ENCODE results near the gene FIGNL2.

FIGNL2 gene

DNA sequence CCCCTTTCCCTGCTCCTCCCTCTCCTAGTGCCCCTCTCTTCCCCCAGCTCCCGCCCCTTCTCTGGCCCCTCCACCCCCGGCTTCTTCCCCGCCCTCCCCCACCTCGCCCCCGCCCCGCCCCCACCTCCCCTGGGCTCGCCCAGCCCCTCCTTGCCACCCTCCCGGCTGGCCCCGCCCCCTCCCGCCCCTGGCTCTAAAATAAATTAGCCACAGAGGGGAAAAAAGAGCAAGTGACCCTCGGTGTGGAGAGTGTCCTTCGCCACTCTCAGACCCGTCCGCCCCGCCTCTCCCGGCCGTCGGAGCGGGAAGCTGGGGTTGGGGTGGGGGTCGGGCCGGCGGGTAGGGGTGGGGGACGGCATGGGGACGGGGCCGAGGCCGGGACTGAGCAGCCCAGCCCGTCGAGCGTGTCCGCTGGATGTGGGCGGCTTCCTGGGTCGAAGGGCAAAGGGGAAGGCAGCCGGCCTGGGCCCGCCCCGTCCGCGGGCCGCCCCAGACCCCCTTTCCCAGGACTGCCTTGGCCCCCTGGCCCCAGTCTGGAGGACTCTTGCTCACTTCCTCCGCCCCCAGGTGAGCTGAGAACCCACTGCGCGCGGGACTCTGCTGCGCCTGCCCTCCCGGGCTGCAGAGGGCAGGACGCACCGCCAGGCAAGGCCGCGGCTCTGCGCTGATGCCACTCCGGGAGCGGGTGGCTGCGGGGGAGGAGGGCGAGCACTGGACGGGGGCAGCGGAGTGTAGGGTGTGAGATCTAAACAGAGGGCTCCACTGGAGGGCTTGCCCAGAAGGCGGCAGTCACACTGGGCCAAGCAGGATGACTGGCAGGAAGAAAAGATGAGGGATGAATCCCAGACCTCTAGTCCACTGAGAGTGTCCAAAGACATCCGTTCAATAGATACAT is 570 bp upstream of the FIGNL2 start:
- TF ChIP-seq, protein P1, sequence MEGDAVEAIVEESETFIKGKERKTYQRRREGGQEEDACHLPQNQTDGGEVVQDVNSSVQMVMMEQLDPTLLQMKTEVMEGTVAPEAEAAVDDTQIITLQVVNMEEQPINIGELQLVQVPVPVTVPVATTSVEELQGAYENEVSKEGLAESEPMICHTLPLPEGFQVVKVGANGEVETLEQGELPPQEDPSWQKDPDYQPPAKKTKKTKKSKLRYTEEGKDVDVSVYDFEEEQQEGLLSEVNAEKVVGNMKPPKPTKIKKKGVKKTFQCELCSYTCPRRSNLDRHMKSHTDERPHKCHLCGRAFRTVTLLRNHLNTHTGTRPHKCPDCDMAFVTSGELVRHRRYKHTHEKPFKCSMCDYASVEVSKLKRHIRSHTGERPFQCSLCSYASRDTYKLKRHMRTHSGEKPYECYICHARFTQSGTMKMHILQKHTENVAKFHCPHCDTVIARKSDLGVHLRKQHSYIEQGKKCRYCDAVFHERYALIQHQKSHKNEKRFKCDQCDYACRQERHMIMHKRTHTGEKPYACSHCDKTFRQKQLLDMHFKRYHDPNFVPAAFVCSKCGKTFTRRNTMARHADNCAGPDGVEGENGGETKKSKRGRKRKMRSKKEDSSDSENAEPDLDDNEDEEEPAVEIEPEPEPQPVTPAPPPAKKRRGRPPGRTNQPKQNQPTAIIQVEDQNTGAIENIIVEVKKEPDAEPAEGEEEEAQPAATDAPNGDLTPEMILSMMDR (conservative IDR thresholded peaks at IDR 0.05; ENCODE audit: control insufficient read depth, insufficient read depth, low read depth, low read length), result no peak
- no peak for DNase-seq (ENCODE audit: low read depth)
- H3K4me3 ChIP-seq (ENCODE audit: control insufficient read depth, low read depth, low read length), result no peak overlapping the region

DNA sequence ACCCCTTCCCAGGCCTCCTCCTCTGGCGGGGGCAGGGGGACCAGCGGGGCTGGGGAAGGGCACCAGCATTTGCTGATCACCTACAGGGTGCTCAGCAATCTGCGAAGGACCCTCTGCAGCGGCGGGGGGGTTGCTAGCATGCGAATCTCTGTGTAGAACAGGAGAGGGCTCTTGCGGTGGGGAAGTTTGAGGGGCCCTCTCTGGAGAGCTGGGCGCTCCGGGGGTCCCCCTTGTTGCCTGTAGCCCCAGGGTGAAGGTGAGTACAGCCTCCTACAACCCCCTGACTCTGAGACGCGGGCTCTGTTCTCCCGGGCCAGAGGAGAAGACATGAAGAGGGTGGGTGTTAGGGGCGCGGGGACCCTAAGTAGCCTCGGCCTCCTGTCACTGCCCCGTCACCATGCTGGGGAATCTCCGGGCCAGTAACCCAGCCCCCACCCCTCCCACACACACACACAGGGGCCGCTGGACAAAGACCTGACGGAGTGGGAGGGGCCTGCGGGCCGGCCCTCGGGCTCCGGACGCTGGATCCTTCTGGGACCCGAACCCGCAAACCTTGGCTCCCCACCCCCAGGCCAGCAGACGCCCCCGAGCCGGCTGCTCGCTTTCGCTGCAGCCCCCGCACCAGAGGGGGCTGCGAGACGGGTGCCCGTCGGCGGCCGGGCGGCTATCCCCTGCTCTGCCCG is 734 bp downstream of the FIGNL2 start:
- TF ChIP-seq, protein P1 (conservative IDR thresholded peaks at IDR 0.05; ENCODE audit: control insufficient read depth, insufficient read depth, low read depth, low read length), result no peak
- no peak overlapping the region for H3K4me3 ChIP-seq (ENCODE audit: control insufficient read depth, low read depth, low read length)
- DNase-seq (ENCODE audit: low read depth), result no peak

DNA sequence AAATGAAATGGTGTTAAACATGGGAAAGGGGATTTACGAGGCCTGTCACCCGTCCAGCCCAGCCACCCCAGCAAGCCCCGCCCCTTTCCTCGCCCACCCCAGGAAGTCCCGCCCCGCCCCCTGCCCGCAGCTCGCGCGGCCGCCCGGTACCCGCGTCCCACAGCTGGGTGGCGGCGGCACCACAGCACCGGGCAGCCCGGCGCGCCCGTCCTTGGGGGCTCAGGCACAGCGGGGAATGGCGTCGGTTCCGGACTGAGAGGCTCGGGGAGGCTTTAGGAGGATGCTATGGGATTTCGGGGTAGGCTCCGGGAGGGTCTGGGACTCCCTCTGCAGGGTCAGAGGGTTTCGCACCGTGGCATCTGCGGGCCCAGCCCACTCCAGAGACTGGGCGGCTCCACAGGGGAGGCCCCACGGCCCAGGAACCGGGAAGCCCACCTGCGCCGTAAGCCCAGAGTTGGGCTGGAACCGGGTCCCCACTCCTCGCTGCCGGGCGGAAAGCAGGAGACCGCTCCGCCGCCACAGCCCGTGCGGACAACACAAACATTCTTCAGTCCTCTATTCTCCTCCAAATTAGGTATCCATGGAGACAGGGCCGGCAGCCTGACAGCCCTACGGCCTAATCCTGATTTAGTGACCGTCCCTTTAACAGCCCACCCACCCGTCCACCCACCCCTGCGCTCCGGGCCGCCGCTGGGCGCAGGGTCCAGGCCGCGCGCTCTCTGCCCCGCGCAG is 1.4 kb downstream of the FIGNL2 start:
- peak overlapping the region; percentile 38 for H3K4me3 ChIP-seq (ENCODE audit: control insufficient read depth, low read depth, low read length)
- TF ChIP-seq, protein P1 (conservative IDR thresholded peaks at IDR 0.05; ENCODE audit: control insufficient read depth, insufficient read depth, low read depth, low read length), result no peak
- DNase-seq (ENCODE audit: low read depth), result no peak

DNA sequence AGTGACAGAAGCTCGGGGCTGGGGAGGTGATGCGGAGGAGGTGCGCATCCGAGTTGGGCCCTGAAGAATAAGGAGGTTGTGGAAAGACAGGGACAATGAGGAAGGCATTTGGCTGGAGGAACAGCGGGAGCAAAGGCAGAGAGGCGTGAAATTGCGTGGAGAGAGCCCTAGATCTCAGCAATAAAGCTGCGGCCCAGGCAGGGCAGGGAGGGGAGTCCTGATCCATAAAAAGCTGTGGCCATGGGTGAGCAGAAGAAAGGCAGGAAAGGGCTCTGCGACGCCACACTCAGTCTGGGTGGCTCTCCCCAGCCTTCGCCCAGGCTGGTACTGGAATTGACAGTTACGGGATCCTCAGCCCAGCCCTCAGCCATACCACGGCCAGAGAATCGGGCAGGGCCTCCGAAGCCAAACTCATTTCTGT is 2.2 kb downstream of the FIGNL2 start:
- no peak overlapping the region for H3K4me3 ChIP-seq (ENCODE audit: control insufficient read depth, low read depth, low read length)
- TF ChIP-seq, protein P1 (conservative IDR thresholded peaks at IDR 0.05; ENCODE audit: control insufficient read depth, insufficient read depth, low read depth, low read length), result no peak
- no peak for DNase-seq (ENCODE audit: low read depth)

DNA sequence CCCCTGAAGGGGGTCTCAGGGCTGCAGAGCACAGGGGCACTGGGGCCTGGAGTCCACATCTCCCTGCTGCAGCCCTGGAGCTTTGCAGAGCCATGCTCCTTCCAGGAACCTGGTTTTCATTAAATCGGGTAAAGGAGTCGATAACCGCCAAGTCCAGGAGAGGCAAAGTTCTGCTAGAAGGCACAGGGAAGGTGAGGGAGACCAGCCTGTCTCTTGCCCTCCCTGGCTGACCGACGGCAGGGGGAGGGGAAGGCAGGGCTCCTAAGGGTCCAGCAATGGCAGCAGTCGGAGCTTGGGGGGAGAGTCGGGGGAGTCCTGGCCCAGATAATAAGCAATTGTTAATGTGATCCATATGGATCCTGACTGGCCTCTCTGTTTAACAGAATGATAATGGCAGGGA is 3.0 kb downstream of the FIGNL2 start:
- TF ChIP-seq, protein P1 (conservative IDR thresholded peaks at IDR 0.05; ENCODE audit: control insufficient read depth, insufficient read depth, low read depth, low read length), result no peak
- DNase-seq (ENCODE audit: low read depth), result no peak
- H3K4me3 ChIP-seq (ENCODE audit: control insufficient read depth, low read depth, low read length), result no peak overlapping the region

DNA sequence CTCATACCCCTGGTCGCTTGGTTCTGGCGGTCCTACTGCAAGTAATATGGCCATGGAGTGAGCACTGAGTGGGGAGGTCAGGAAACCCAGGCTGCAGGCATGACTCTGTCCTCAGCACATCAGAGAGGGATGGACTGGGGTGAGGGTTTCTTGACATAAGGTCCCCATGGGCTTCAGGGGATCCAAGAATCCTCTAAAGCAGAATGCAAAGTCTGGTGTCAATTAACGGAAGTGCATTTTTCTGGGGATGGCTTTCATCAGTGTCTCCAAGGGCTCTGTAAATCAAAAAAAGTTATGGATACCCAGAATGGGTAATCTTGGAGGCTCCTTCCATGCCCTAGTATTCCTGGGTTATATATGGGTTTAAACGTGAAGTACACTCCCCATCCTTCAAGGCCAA is 3.7 kb downstream of the FIGNL2 start:
- DNase-seq (ENCODE audit: low read depth), result no peak
- no peak overlapping the region for H3K4me3 ChIP-seq (ENCODE audit: control insufficient read depth, low read depth, low read length)
- TF ChIP-seq, protein P1 (conservative IDR thresholded peaks at IDR 0.05; ENCODE audit: control insufficient read depth, insufficient read depth, low read depth, low read length), result no peak

All from fibroblast of mammary gland (primary cell).